ENCODE measurements around the gene IGFLR1.
A peak's percentile ranks its signal among the peaks of the same experiment; 100 is the strongest.

The IGFLR1 gene

GRCh38 chr19:35775298-35776101 lies 33.2 kb upstream of the IGFLR1 start, which contains the start of gene ARHGAP33:
TSS of gene ARHGAP33 (plus strand) at chr19:35775564. CDS start at chr19:35775659, 95 bp downstream.
- Histone ChIP-seq H3K4me3 (ENCODE audit: low read length in 2 of 2) (peak within 1 kb of the TSS; percentile 66 to 98), H2AFZ (ENCODE audit: low read length) (peak within 1 kb of the TSS; percentile 89), H3K4me1 (ENCODE audit: control insufficient read depth in 2 of 2, insufficient read depth in 1 of 2, low read depth in 1 of 2, low read length in 2 of 2) (peaks cover 19 to 20% of the 10 kb centered on the region in 2 donors), H3K36me3 (replicated peaks in 1 of 2; ENCODE audit: control insufficient read depth in 2 of 2, insufficient read depth in 2 of 2, low read length in 2 of 2) (peaks cover 10 to 34% of the 10 kb centered on the region in 2 donors), H3K9ac (ENCODE audit: low read depth, low read length, poor library complexity) (peak within 1 kb of the TSS; percentile 96), H3K9me3 (replicated peaks in 1 of 2; ENCODE audit: control insufficient read depth in 2 of 2, insufficient read depth in 1 of 2, low read depth in 1 of 2, low read length in 2 of 2) (no peaks in the 10 kb centered on the region), H2BK5ac (ENCODE audit: low read length) (peak within 1 kb of the TSS; percentile 93), H2AK5ac (ENCODE audit: low read depth, low read length) (peak within 1 kb of the TSS; percentile 60), H3K18ac (ENCODE audit: low read length) (peak within 1 kb of the TSS; percentile 90), H3K4ac (ENCODE audit: low read length) (no peak within 1 kb of the TSS), H2BK15ac (ENCODE audit: low read length) (peak within 1 kb of the TSS; percentile 4), H3K4me2 (ENCODE audit: insufficient read depth, low read length, poor library complexity, severe bottlenecking) (peak within 1 kb of the TSS; percentile 67), H3K27ac (replicated peaks; ENCODE audit: low read length) (no peak within 1 kb of the TSS), H2BK120ac (ENCODE audit: low read depth, low read length) (peak within 1 kb of the TSS; percentile 82), H4K91ac (ENCODE audit: low read depth, low read length, poor library complexity) (no peak within 1 kb of the TSS), H3K27me3 (ENCODE audit: control insufficient read depth in 3 of 3, insufficient read depth in 3 of 3, low read depth in 1 of 3, low read length in 3 of 3) (no peaks in the 10 kb centered on the region), H3K79me1 (ENCODE audit: low read depth, low read length) (peaks cover 2% of the 10 kb centered on the region), H3K14ac (ENCODE audit: low read length) (no peak within 1 kb of the TSS), H4K8ac (ENCODE audit: low read depth, low read length) (no peak within 1 kb of the TSS), H2BK12ac (ENCODE audit: low read length) (no peak within 1 kb of the TSS), H3K23ac (ENCODE audit: low read depth, low read length, poor library complexity) (no peak within 1 kb of the TSS)
- DNase-seq (ENCODE audit: low spot score), result peak; percentile 98
- no CpG with 5 or more reads among the region's 82 CpGs for WGBS, 2 donors (ENCODE audit: extremely low coverage in 2 of 2, insufficient read length in 2 of 2, insufficient replicate concordance in 1 of 2)

- no peak overlapping the region for H3K27ac ChIP-seq (replicated peaks; ENCODE audit: low read length)
- H2BK15ac ChIP-seq (ENCODE audit: low read length), result no peak overlapping the region
- H3K14ac ChIP-seq (ENCODE audit: low read length), result no peak overlapping the region
- peak overlapping the region; percentile 89 for H2AFZ ChIP-seq (ENCODE audit: low read length)
- no peak overlapping the region for H2AK5ac ChIP-seq (ENCODE audit: low read depth, low read length)
- H3K9ac ChIP-seq (ENCODE audit: low read depth, low read length, poor library complexity), result no peak overlapping the region
- H4K91ac ChIP-seq (ENCODE audit: low read depth, low read length, poor library complexity), result no peak overlapping the region
- peaks cover 2% of the 10 kb centered on the region for H3K79me1 ChIP-seq (ENCODE audit: low read depth, low read length)
- peak overlapping the region; percentile 42 for H3K18ac ChIP-seq (ENCODE audit: low read length)
- H3K23ac ChIP-seq (ENCODE audit: low read depth, low read length, poor library complexity), result no peak overlapping the region
- H2BK120ac ChIP-seq (ENCODE audit: low read depth, low read length), result no peak overlapping the region
- no peak overlapping the region for H2BK12ac ChIP-seq (ENCODE audit: low read length)
- no peaks in the 10 kb centered on the region for H3K27me3 ChIP-seq (ENCODE audit: control insufficient read depth in 3 of 3, insufficient read depth in 3 of 3, low read depth in 1 of 3, low read length in 3 of 3)
- H3K36me3 ChIP-seq (replicated peaks in 1 of 2; ENCODE audit: control insufficient read depth in 2 of 2, insufficient read depth in 2 of 2, low read length in 2 of 2), result peaks cover 10 to 32% of the 10 kb centered on the region in 2 donors
- no peak overlapping the region for H3K4ac ChIP-seq (ENCODE audit: low read length)
- H3K4me2 ChIP-seq (ENCODE audit: insufficient read depth, low read length, poor library complexity, severe bottlenecking), result no peak overlapping the region
- no peaks in the 10 kb centered on the region for H3K9me3 ChIP-seq (replicated peaks in 1 of 2; ENCODE audit: control insufficient read depth in 2 of 2, insufficient read depth in 1 of 2, low read depth in 1 of 2, low read length in 2 of 2)
- WGBS, 2 donors (ENCODE audit: extremely low coverage in 2 of 2, insufficient read length in 2 of 2, insufficient replicate concordance in 1 of 2), result no CpG with 5 or more reads among the region's 9 CpGs
- DNase-seq (ENCODE audit: low spot score), result no peak
- H2BK5ac ChIP-seq (ENCODE audit: low read length), result no peak overlapping the region
- H4K8ac ChIP-seq (ENCODE audit: low read depth, low read length), result no peak overlapping the region
- H3K4me1 ChIP-seq (ENCODE audit: control insufficient read depth in 2 of 2, insufficient read depth in 1 of 2, low read depth in 1 of 2, low read length in 2 of 2), result peaks cover 19 to 20% of the 10 kb centered on the region in 2 donors
- H3K4me3 ChIP-seq (ENCODE audit: low read length in 2 of 2), result peak overlapping the region in 1 of 2 donors; percentile 66
Measured at GRCh38 chr19:35775046-35775297, 32.7 kb upstream of the IGFLR1 start.

GRCh38 chr19:35774274-35775045 lies 32.2 kb upstream of the IGFLR1 start:
- H2BK120ac ChIP-seq (ENCODE audit: low read depth, low read length), result no peak overlapping the region
- H3K9me3 ChIP-seq (replicated peaks in 1 of 2; ENCODE audit: control insufficient read depth in 2 of 2, insufficient read depth in 1 of 2, low read depth in 1 of 2, low read length in 2 of 2), result no peaks in the 10 kb centered on the region
- H4K91ac ChIP-seq (ENCODE audit: low read depth, low read length, poor library complexity), result no peak overlapping the region
- H3K27ac ChIP-seq (replicated peaks; ENCODE audit: low read length), result no peak overlapping the region
- no CpG with 5 or more reads among the region's 16 CpGs for WGBS, 2 donors (ENCODE audit: extremely low coverage in 2 of 2, insufficient read length in 2 of 2, insufficient replicate concordance in 1 of 2)
- peak overlapping the region in 1 of 2 donors; percentile 66 for H3K4me3 ChIP-seq (ENCODE audit: low read length in 2 of 2)
- no peak overlapping the region for H3K23ac ChIP-seq (ENCODE audit: low read depth, low read length, poor library complexity)
- peaks cover 10 to 27% of the 10 kb centered on the region in 2 donors for H3K36me3 ChIP-seq (replicated peaks in 1 of 2; ENCODE audit: control insufficient read depth in 2 of 2, insufficient read depth in 2 of 2, low read length in 2 of 2)
- DNase-seq (ENCODE audit: low spot score), result no peak
- H3K27me3 ChIP-seq (ENCODE audit: control insufficient read depth in 3 of 3, insufficient read depth in 3 of 3, low read depth in 1 of 3, low read length in 3 of 3), result no peaks in the 10 kb centered on the region
- H3K18ac ChIP-seq (ENCODE audit: low read length), result peak overlapping the region; percentile 42
- no peak overlapping the region for H2BK15ac ChIP-seq (ENCODE audit: low read length)
- no peak overlapping the region for H2BK5ac ChIP-seq (ENCODE audit: low read length)
- H3K79me1 ChIP-seq (ENCODE audit: low read depth, low read length), result peaks cover 2% of the 10 kb centered on the region
- no peak overlapping the region for H3K4ac ChIP-seq (ENCODE audit: low read length)
- H2BK12ac ChIP-seq (ENCODE audit: low read length), result no peak overlapping the region
- H3K4me2 ChIP-seq (ENCODE audit: insufficient read depth, low read length, poor library complexity, severe bottlenecking), result no peak overlapping the region
- no peak overlapping the region for H4K8ac ChIP-seq (ENCODE audit: low read depth, low read length)
- peaks cover 19 to 20% of the 10 kb centered on the region in 2 donors for H3K4me1 ChIP-seq (ENCODE audit: control insufficient read depth in 2 of 2, insufficient read depth in 1 of 2, low read depth in 1 of 2, low read length in 2 of 2)
- H3K9ac ChIP-seq (ENCODE audit: low read depth, low read length, poor library complexity), result no peak overlapping the region
- H3K14ac ChIP-seq (ENCODE audit: low read length), result no peak overlapping the region
- peak overlapping the region; percentile 89 for H2AFZ ChIP-seq (ENCODE audit: low read length)
- H2AK5ac ChIP-seq (ENCODE audit: low read depth, low read length), result no peak overlapping the region

All from neuronal stem cell (in vitro differentiated cells).